HUES48 (cell line): ENCODE data around the gene ACADM.
"Not testable (repeated sequence)": the region's sequence is repeated elsewhere in the genome, so short reads cannot be mapped to it uniquely, and the experiment has no call there.

Experiments
- H3K27ac ChIP-seq: one replicate; pipeline ENCODE4 v1.7.0; 2013; ENCODE audit warnings: low read depth, low read length, inconsistent platforms
- H3K27me3 ChIP-seq: 2 replicates; pipeline ENCODE4 v1.6.1; 2013; ENCODE audit warnings: mild to moderate bottlenecking, low read length; ENCODE audit not compliant: control insufficient read depth, insufficient read depth
- H3K36me3 ChIP-seq: 2 replicates; pipeline ENCODE4 v1.6.1; 2013; ENCODE audit warnings: low read length; ENCODE audit not compliant: control insufficient read depth, insufficient read depth
- H3K4me1 ChIP-seq: 2 replicates; pipeline ENCODE4 v1.6.1; 2013; ENCODE audit warnings: mild to moderate bottlenecking, low read length; ENCODE audit not compliant: control insufficient read depth, insufficient read depth
- H3K4me3 ChIP-seq: 2 replicates; pipeline ENCODE4 v1.5.1; 2013; ENCODE audit warnings: mild to moderate bottlenecking, low read depth, low read length
- H3K9ac ChIP-seq: 2 replicates; pipeline ENCODE4 v1.6.1; 2013; ENCODE audit warnings: mild to moderate bottlenecking, low read depth, low read length, moderate library complexity
- H3K9me3 ChIP-seq: 2 replicates; pipeline ENCODE4 v1.6.1; 2013; ENCODE audit warnings: low read length; ENCODE audit not compliant: control insufficient read depth, insufficient read depth

The ACADM gene

DNA sequence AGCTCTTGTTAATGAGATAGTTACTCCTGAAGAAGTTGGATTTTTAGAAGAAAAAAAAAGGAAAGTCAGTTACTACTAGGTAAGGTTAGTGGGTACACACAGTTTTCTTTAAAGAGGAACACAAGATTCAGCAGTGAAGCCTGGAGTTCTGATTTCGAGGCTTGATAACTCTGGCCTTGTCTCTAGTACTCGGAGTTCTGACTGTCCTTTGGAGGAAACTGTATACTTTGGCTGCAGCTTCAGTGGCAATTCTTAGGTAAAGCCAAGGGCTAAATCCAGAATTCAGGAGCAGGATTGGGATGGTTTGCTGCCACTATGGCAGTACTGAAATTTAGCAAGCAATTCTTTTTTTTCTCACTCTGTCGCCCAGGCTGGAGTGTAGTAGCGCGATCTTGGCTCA is 9.2 kb downstream of the ACADM start:
- Histone ChIP-seq H3K27me3 (no peaks in the 10 kb centered on the region), H3K27ac (no peak overlapping the region), H3K4me3 (no peak overlapping the region), H3K9ac (no peak overlapping the region), H3K36me3 (peaks cover 47% of the 10 kb centered on the region), H3K4me1 (no peaks in the 10 kb centered on the region), H3K9me3 (no peaks in the 10 kb centered on the region)

DNA sequence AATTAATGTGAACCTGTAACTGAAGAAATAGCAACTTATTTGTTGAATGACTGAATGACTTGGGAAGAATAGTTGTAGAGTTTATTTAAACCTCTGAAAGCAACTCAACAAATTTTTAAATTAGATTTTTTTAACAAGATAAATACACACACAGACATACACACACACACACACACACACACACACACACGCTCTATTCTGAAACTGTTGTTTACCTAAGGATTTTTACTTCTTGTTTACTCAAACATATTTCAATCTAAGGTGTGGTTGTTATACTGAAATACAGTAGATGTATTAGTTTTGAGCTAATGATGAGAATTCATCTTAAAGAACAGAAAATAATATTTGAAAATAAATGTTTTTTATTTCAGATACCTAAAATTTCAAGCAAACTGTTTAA is 11.5 kb downstream of the ACADM start:
- Histone ChIP-seq H3K4me1 (no peaks in the 10 kb centered on the region), H3K36me3 (peaks cover 65% of the 10 kb centered on the region), H3K27me3 (no peaks in the 10 kb centered on the region), H3K9ac (no peak overlapping the region), H3K9me3 (no peaks in the 10 kb centered on the region), H3K27ac (no peak overlapping the region), H3K4me3 (no peak overlapping the region)

DNA sequence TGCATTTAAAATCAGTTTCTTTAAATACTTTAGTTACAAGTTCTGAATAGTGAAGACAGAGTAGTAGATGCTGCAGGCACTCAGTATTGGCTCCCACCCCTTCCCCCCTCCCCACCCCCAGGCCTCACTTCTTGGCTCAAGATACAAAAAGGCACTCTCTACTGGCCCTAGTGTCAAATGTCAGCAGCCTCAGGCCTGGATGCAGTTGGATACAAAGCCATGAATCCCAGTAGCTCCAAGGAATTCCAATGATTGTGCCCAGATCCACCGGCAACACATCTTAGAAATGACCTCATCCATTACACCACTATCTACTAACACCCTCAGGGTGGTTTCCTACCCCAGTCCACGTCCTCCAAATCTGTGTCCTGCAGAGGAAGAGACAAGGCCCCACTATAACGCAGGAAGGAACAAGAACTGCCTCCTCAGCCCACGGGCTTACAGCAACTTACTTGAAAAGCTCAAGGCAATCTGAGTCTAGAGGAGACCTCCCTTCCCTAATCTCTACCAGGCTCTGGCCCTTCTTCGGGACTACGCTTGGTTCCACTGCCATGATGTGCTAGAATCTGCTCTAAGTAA is 17.6 kb downstream of the ACADM start:
- Histone ChIP-seq H3K27me3 (no peaks in the 10 kb centered on the region), H3K27ac (no peak overlapping the region), H3K36me3 (peaks cover 60% of the 10 kb centered on the region), H3K9ac (no peak overlapping the region), H3K4me1 (no peaks in the 10 kb centered on the region), H3K4me3 (no peak overlapping the region), H3K9me3 (no peaks in the 10 kb centered on the region)

DNA sequence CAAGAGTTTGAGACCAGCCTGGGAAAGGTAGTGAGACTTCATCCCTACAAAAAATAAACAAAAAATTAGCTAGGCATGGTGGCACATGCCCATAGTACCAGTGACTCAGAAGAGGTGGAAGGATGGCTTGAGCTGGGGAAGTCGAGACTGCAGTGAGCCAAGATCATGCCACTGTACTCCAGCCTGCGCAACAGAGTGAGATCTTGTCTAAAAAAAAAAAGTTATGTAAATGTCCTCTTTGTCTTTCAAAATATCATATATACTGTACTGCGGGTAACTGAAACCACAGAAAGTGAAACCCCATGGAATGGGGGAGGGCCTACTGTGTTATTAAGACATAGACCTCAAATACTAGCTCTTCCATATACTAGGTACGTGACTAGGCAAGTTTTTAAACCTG is 20.8 kb downstream of the ACADM start:
- Histone ChIP-seq H3K4me3 (no peak overlapping the region), H3K27me3 (no peaks in the 10 kb centered on the region), H3K4me1 (no peaks in the 10 kb centered on the region), H3K9ac (no peak overlapping the region), H3K36me3 (peaks cover 49% of the 10 kb centered on the region), H3K9me3 (no peaks in the 10 kb centered on the region), H3K27ac (no peak overlapping the region)

DNA sequence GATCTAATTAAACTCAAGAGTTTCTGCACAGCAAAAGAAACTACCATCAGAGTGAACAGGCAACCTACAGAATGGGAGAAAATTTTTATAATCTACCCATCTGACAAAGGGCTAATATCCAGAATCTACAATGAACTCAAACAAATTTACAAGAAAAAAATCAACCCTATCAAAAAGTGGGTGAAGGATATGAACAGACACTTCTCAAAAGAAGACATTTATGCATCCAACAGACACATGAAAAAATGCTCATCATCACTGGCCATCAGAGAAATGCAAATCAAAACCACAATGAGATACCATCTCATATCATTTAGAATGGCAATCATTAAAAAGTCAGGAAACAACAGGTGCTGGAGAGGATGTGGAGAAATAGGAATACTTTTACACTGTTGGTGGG is 32.7 kb downstream of the ACADM start:
- H3K27ac ChIP-seq, H3K27me3 ChIP-seq, H3K4me1 ChIP-seq, H3K9ac ChIP-seq, H3K4me3 ChIP-seq: not testable (repeated sequence)
- H3K36me3 ChIP-seq: peaks cover 31% of the 10 kb centered on the region
- H3K9me3 ChIP-seq: peaks cover 15% of the 10 kb centered on the region

DNA sequence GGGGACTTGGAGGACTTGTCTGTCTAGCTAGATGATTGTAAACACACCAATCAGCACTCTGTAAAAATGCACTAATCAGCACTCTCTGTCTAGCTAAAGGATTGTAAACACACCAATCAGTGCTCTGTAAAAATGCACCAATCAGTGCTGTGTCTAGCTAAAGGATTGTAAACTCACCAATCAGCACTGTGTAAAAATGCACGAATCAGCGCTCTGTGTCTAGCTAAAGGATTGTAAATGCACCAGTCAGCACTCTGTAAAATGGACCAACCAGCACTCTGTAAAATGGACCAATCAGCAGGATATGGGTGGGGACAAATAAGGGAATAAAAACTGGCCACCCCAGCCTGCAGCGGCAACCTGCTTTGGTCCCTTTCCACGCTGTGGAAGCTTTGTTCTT is 34.0 kb downstream of the ACADM start:
- not testable (repeated sequence) for H3K27me3 ChIP-seq, H3K4me1 ChIP-seq, H3K4me3 ChIP-seq, H3K27ac ChIP-seq, H3K9ac ChIP-seq
- Histone ChIP-seq H3K9me3 (peaks cover 15% of the 10 kb centered on the region), H3K36me3 (peaks cover 18% of the 10 kb centered on the region)

DNA sequence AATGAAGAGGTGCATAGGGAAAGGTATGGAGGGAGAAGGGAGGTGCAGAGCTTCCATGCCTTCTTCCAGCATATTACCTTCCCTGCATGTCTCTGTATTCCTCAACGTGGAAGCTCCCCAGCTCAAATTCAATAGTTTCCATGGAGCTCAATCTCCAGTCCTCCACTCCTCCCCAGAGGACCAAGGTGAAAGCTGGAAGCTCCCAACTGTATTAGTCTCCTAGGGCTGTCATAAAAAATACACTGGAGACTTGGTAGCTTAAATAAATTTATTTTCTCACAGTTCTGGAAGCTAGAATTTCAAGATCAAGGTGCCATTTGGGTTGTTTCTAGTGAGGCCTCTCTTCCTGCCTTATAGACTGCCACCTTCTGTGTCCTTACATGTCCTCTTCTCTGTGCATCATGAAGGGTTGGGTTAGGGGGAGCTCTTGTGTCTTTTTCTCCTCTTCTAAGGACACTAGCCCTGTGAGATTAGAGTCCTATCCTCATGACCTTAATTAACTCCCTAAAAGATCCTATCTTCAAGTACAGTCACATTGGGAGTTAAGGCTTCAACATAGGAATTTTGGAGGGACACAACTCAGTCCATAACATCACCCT is 39.6 kb downstream of the ACADM start:
- Histone ChIP-seq H3K27ac (no peak overlapping the region), H3K9me3 (no peaks in the 10 kb centered on the region), H3K4me1 (0 out of 2 replicates have a peak, but pooled peaks cover 3% of the 10 kb centered on the region), H3K4me3 (no peak overlapping the region), H3K9ac (no peak overlapping the region), H3K27me3 (no peaks in the 10 kb centered on the region), H3K36me3 (peaks cover 5% of the 10 kb centered on the region; the same call in 1 of the 2 replicates)

DNA sequence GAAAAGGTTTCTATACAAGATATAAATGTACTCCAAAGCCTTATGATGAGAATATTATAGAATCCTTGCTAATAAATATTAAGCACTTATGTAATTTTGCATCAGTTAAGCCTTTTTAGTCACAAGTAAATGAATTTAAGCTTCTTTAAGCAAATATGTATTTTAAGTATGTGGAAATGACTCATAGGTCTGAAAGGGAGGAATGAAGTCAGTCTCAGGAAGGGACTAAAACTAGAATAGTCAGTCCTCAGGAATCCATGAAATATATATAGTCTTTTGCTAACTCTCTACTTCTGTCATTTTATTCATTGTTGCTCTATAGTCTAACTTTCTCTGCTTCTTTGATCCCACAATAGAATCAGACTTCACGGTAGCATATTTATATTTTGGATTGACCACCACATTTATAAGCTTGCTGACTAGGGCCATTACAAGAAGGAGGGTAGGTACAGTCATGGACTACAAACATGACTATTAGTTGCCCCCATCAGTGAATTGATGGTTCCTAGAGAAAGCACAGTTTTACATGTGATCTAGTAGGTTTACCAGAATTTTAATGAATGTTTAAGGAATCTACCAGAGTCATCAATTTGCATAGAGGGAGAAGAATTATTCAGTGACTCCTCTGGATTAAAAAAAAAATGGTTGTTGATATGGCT is 41.3 kb downstream of the ACADM start:
- Histone ChIP-seq H3K9ac (no peak overlapping the region), H3K9me3 (no peaks in the 10 kb centered on the region), H3K36me3 (peaks cover 5% of the 10 kb centered on the region; the same call in 1 of the 2 replicates), H3K27me3 (no peaks in the 10 kb centered on the region), H3K27ac (no peak overlapping the region), H3K4me3 (no peak overlapping the region), H3K4me1 (peaks cover 7% of the 10 kb centered on the region; the same call in 1 of the 2 replicates)

DNA sequence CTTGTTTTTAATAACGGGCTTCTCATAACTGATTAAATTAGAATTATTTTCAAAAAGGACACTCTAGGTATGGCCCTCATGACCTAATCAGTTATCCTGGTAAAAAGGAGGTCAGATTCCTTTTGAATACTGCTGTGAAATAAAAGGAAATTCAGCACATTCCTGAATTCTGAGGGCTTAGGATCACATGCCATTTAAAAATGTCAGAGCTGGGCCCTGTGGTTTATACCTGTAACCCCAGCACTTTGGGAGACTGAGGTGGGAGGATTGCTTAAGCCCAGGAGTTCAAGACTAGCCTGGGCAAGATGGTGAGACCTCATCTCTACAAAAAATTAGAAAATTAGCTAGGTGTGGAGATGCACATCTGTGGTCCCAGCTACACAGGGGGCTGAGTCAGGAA is 43.5 kb downstream of the ACADM start:
- H3K9me3 ChIP-seq: no peaks in the 10 kb centered on the region
- no peak overlapping the region for H3K4me3 ChIP-seq
- H3K9ac ChIP-seq: no peak overlapping the region
- no peak overlapping the region for H3K27ac ChIP-seq
- peaks cover 16% of the 10 kb centered on the region for H3K4me1 ChIP-seq
- peaks cover 3% of the 10 kb centered on the region; the same call in 1 of the 2 replicates for H3K36me3 ChIP-seq
- H3K27me3 ChIP-seq: no peaks in the 10 kb centered on the region

DNA sequence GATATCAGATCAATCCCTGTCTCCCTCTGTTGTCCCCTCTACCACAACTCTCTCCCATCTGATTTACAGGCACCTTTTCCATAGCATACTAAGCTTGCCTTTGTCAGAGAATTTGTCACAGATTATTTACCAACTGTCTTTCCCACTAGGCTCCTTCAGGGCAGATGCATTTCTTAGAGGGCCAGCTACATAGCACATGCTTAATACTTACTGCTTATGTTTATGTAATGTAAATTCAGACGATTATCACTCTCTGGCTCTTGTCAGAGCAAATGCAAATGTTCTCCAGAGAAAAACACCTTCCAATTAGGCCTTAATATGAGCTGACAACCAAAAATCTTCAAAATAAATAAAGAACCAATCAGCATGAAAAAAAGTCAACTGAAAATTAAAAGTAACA is 46.3 kb downstream of the ACADM start:
- no peaks in the 10 kb centered on the region for H3K36me3 ChIP-seq
- no peaks in the 10 kb centered on the region for H3K9me3 ChIP-seq
- peaks cover 16% of the 10 kb centered on the region for H3K4me1 ChIP-seq
- no peak overlapping the region for H3K4me3 ChIP-seq
- no peaks in the 10 kb centered on the region for H3K27me3 ChIP-seq
- H3K27ac ChIP-seq: no peak overlapping the region
- H3K9ac ChIP-seq: no peak overlapping the region

DNA sequence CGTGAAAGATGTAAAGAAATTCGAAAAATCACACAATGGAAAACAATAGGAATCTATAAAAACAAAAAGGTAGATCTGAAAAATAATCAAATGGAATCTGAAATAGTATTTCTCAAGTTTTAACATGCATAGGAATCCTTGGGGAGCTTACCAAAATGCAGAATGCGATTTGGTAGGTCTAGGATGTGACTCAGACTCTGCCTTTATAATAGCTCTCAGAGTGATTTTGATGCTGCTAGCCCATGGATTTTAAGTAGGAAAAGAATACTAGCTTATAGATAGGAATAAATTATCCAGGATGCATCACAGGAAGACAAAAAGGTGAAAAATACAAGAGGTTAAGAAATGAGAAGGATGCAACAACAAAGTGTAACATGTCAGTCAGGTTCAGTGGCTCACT is 47.5 kb downstream of the ACADM start:
- no peaks in the 10 kb centered on the region; the same call in 1 of the 2 replicates for H3K9me3 ChIP-seq
- no peak overlapping the region for H3K9ac ChIP-seq
- H3K4me3 ChIP-seq: no peak overlapping the region
- H3K36me3 ChIP-seq: no peaks in the 10 kb centered on the region
- peaks cover 16% of the 10 kb centered on the region for H3K4me1 ChIP-seq
- no peaks in the 10 kb centered on the region for H3K27me3 ChIP-seq
- H3K27ac ChIP-seq: no peak overlapping the region
